Measurements from ENCODE around the gene STK31.
"Not testable (repeated sequence)": the region's sequence is repeated elsewhere in the genome, so short reads cannot be mapped to it uniquely, and the experiment has no call there.

The STK31 gene

GRCh38 chr7:23810099-23810498 is 100.1 kb downstream of the STK31 start:
- DNase-seq, result no peak

GRCh38 chr7:23811540-23811939 is 101.5 kb downstream of the STK31 start:
- no peak for DNase-seq

GRCh38 chr7:23828125-23828524 is 118.1 kb downstream of the STK31 start:
- not testable (repeated sequence) for DNase-seq

GRCh38 chr7:23832733-23833132 is 122.7 kb downstream of the STK31 start:
- DNase-seq, result not testable (repeated sequence)

GRCh38 chr7:23833405-23833804 is 123.4 kb downstream of the STK31 start:
- no peak for DNase-seq

- not testable (repeated sequence) for DNase-seq
Observed at GRCh38 chr7:23844837-23845236, 134.8 kb downstream of the STK31 start.

GRCh38 chr7:23852135-23852534 is 142.1 kb downstream of the STK31 start:
- no peak for DNase-seq

GRCh38 chr7:23852988-23853387 is 143.0 kb downstream of the STK31 start:
- DNase-seq, result no peak

GRCh38 chr7:23863209-23863787 is 153.3 kb downstream of the STK31 start:
- DNase-seq, result peak in 1 of 2 donors; percentile 27

- DNase-seq, result no peak
Observed at GRCh38 chr7:23864973-23865372, 155.0 kb downstream of the STK31 start.

- DNase-seq, result no peak
Observed at GRCh38 chr7:23873306-23873705, 163.3 kb downstream of the STK31 start.

- DNase-seq, result not testable (repeated sequence)
Observed at GRCh38 chr7:23876526-23876925, 166.5 kb downstream of the STK31 start.
